ENCODE results near the gene STARD10. TPM values are rescaled to one million over a fixed set of nuclear protein-coding genes. Genes with fewer than 3 reads are reported as not detected.

The STARD10 gene
- total RNA-seq, 2 experiments from 2014 or later = 10.4 to 12.9 TPM

DNA sequence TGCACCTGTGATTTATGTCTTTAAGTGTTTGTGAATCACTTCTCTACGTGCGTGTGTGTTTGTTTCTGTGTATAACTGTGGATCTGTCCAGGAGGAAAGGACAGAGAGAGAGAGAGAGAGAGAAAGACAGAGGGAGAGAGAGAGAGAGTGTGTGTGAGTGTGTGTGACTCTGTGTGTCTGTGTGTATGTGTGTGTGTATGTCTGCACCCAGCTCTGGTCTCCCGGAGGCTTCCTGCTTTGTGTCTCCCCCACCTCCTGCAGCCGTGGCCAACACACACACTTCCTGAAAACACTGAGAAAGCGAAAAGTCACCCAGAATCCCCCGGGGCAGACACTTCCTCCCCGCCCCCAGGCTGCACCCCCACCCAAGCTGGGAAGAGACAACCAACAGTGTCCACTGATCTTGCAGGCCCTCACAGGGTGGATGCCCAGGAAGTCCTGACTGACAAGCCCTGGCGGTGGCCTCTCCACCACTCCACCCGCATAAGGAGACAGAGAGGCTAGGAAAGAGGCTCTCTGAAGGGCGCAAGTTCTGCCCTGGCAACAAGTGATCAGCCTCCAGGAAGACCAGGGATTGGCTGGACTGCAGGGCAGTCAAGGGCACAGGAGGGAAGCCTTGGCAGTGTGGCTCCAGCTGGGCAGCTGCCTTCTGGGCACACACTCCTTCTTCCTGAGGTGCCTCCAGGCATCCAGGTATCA lies 71.6 kb downstream of the STARD10 start:
- POLR2A ChIA-PET = interaction anchor here (0.6 to 2.2 kb wide), 6 partner anchors 15 to 443 kb away, joined by 3 to 9 read pairs (median 4); partner anchors contain the start of gene STARD10
- peaks cover 47% of the 10 kb centered on the region; the same call in 1 of the 2 replicates for H3K36me3 ChIP-seq (ENCODE audit: insufficient read depth, low read length)
- peak overlapping the region; percentile 53 for H2AFZ ChIP-seq (ENCODE audit: low read length)

DNA sequence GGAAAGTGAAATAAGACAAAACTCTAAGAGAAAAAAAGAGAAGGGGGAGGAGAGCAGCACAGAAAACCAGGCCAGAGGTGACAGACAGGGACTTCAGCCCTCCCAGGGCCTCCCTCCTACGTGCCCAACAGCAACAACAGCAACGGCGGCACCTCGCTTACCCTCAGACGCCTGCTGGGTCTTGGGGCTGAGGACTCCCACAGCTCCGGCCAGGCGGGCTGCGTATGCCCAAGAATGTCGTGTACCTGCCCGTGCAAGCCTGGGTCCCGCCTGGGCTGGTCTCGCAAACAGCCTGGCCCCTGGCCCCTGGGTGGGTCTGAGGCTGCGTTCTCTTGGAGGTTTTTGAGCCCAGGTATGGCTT lies 72.2 kb downstream of the STARD10 start:
- peak overlapping the region; percentile 53; the same call in 1 of the 2 replicates for H2AFZ ChIP-seq (ENCODE audit: low read length)
- POLR2A ChIA-PET = interaction anchor here (1.5 to 2.2 kb wide), 2 partner anchors 15 to 72 kb away, joined by 4 to 9 read pairs; partner anchors contain the start of gene STARD10
- intact Hi-C loops (cut with micrococcal nuclease; ENCODE audit: unreplicated experiment) = no loop called here

More for the DNA sequence above, 71.6 kb downstream of the STARD10 start:
- intact Hi-C loops (cut with micrococcal nuclease; ENCODE audit: unreplicated experiment) = no loop called here
- DNase-seq (ENCODE audit: low spot score) = peak; percentile 91
- no peak for TF ChIP-seq EZH2phosphoT487 (IDR thresholded peaks at IDR 0.05; ENCODE audit: borderline replicate concordance, low read depth, low read length)
- TF ChIP-seq, protein P1, sequence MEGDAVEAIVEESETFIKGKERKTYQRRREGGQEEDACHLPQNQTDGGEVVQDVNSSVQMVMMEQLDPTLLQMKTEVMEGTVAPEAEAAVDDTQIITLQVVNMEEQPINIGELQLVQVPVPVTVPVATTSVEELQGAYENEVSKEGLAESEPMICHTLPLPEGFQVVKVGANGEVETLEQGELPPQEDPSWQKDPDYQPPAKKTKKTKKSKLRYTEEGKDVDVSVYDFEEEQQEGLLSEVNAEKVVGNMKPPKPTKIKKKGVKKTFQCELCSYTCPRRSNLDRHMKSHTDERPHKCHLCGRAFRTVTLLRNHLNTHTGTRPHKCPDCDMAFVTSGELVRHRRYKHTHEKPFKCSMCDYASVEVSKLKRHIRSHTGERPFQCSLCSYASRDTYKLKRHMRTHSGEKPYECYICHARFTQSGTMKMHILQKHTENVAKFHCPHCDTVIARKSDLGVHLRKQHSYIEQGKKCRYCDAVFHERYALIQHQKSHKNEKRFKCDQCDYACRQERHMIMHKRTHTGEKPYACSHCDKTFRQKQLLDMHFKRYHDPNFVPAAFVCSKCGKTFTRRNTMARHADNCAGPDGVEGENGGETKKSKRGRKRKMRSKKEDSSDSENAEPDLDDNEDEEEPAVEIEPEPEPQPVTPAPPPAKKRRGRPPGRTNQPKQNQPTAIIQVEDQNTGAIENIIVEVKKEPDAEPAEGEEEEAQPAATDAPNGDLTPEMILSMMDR (conservative IDR thresholded peaks at IDR 0.05; ENCODE audit: low read length) = no peak
- Histone ChIP-seq H3K9me2 (ENCODE audit: insufficient read depth, low read length) (no peaks in the 10 kb centered on the region), H3K4me3 (ENCODE audit: low read depth, low read length, poor library complexity, severe bottlenecking) (peak overlapping the region; percentile 73), H4K20me1 (ENCODE audit: insufficient read depth, low read length) (no peaks in the 10 kb centered on the region), H3K4me2 (ENCODE audit: low read length) (peak overlapping the region; percentile 86), H3K9me3 (ENCODE audit: low read length) (no peaks in the 10 kb centered on the region), H3K4me1 (ENCODE audit: insufficient read depth, low read length, poor library complexity, severe bottlenecking) (peaks cover 47% of the 10 kb centered on the region), H3K27ac (ENCODE audit: low read depth, low read length, poor library complexity, severe bottlenecking) (peak overlapping the region; percentile 56), H3K79me2 (ENCODE audit: insufficient read depth, low read depth, low read length) (peaks cover 33% of the 10 kb centered on the region)
- BruUV-seq (replicated peaks) = no TSS peak
- CTCF ChIA-PET (ENCODE audit: unreplicated experiment) = no interaction called here

More for the DNA sequence above, 72.2 kb downstream of the STARD10 start:
- peaks cover 33% of the 10 kb centered on the region for H3K79me2 ChIP-seq (ENCODE audit: insufficient read depth, low read depth, low read length)
- H4K20me1 ChIP-seq (ENCODE audit: insufficient read depth, low read length) = no peaks in the 10 kb centered on the region
- TF ChIP-seq, protein P1 (conservative IDR thresholded peaks at IDR 0.05; ENCODE audit: low read length) = no peak
- no peak for TF ChIP-seq EZH2phosphoT487 (IDR thresholded peaks at IDR 0.05; ENCODE audit: borderline replicate concordance, low read depth, low read length)
- CTCF ChIA-PET (ENCODE audit: unreplicated experiment) = interaction anchor here (0.6 kb wide), 1 partner anchor 94 kb away, joined by 6 read pairs; no protein-coding TSS in a partner anchor
- no peaks in the 10 kb centered on the region for H3K9me3 ChIP-seq (ENCODE audit: low read length)
- H3K4me2 ChIP-seq (ENCODE audit: low read length) = peak overlapping the region; percentile 86
- peaks cover 53% of the 10 kb centered on the region; the same call in 1 of the 2 replicates for H3K36me3 ChIP-seq (ENCODE audit: insufficient read depth, low read length)
- TSS peak; percentile 79 for BruUV-seq (replicated peaks)
- no peaks in the 10 kb centered on the region for H3K9me2 ChIP-seq (ENCODE audit: insufficient read depth, low read length)
- DNase-seq (ENCODE audit: low spot score) = peak; percentile 46
- H3K27ac ChIP-seq (ENCODE audit: low read depth, low read length, poor library complexity, severe bottlenecking) = peak overlapping the region; percentile 56
- H3K4me1 ChIP-seq (ENCODE audit: insufficient read depth, low read length, poor library complexity, severe bottlenecking) = peaks cover 47% of the 10 kb centered on the region
- peak overlapping the region; percentile 73 for H3K4me3 ChIP-seq (ENCODE audit: low read depth, low read length, poor library complexity, severe bottlenecking)

Measured in OCI-LY7 (cell line).